Activated effector memory CD4-positive, alpha-beta T cell treated with anti-CD3 and anti-CD28 coated beads, Interleukin-2, amount 50 U/mL, for 16 hours (primary cell): ENCODE measurements around the gene NECAB2.

Experiments
- DNase-seq: peaks from one replicate; pipeline ENCODE4 v3.0.0-alpha.2; 2020

The NECAB2 gene

GRCh38 chr16:83967838-83968305, at the start of gene NECAB2:
NECAB2 (plus strand) TSS chr16:83968244; CDS start chr16:83968649, 405 bp downstream.
- DNase-seq: no peak

- DNase-seq: no peak
These were observed 47.1 kb upstream of the NECAB2 start for GRCh38 chr16:83920894-83921491.

- no peak for DNase-seq
These were observed 44.3 kb upstream of the NECAB2 start for GRCh38 chr16:83923581-83924365.

- no peak for DNase-seq
These were observed 43.4 kb upstream of the NECAB2 start for GRCh38 chr16:83924686-83925085.

GRCh38 chr16:83925095-83925905, 42.7 kb upstream of the NECAB2 start:
- DNase-seq: no peak

GRCh38 chr16:83925957-83926725, 41.9 kb upstream of the NECAB2 start:
- no peak for DNase-seq

GRCh38 chr16:83926726-83927397, 41.2 kb upstream of the NECAB2 start:
- peak; percentile 84 for DNase-seq

- DNase-seq: no peak
These were observed 39.5 kb upstream of the NECAB2 start for GRCh38 chr16:83928341-83929055.

- no peak for DNase-seq
These were observed 38.1 kb upstream of the NECAB2 start for GRCh38 chr16:83929811-83930555.

GRCh38 chr16:83930730-83931500, 37.1 kb upstream of the NECAB2 start:
- DNase-seq: no peak

GRCh38 chr16:83931556-83931955, 36.5 kb upstream of the NECAB2 start:
- DNase-seq: no peak

GRCh38 chr16:83932304-83932703, 35.7 kb upstream of the NECAB2 start:
- DNase-seq: no peak

GRCh38 chr16:83932955-83933673, 34.9 kb upstream of the NECAB2 start:
- DNase-seq: no peak

GRCh38 chr16:83933885-83934683, 34.0 kb upstream of the NECAB2 start:
- no peak for DNase-seq

- DNase-seq: no peak
These were observed 33.4 kb upstream of the NECAB2 start for GRCh38 chr16:83934684-83934977.

GRCh38 chr16:83935005-83935857, 32.8 kb upstream of the NECAB2 start:
- DNase-seq: no peak

GRCh38 chr16:83935858-83936255, 32.2 kb upstream of the NECAB2 start:
- DNase-seq: no peak
